ENCODE data around the gene TMEM259. TPM values are rescaled to one million over a fixed set of nuclear protein-coding genes. Genes with fewer than 3 reads are reported as not detected.

TMEM259 gene
- total and polyA plus RNA-seq, 2 of the 13 experiments (the other 11 are each of a cell fraction or from before 2014, with no cell fraction given): 64.7 to 164 TPM

- TF ChIP-seq ZNF281 (CRISPR knock-in tag; IDR thresholded peaks at IDR 0.05; ENCODE audit: borderline replicate concordance) (peak; percentile 27; the same call in 1 of the 2 replicates), MLX (CRISPR knock-in tag; IDR thresholded peaks at IDR 0.05) (no peak), GPN1 (CRISPR knock-in tag; IDR thresholded peaks at IDR 0.05; ENCODE audit: borderline replicate concordance) (no peak), SMAD1 (CRISPR knock-in tag; IDR thresholded peaks at IDR 0.05; ENCODE audit: borderline replicate concordance, low read depth) (peak; percentile 88; the same call in 1 of the 2 replicates), E2F2 (CRISPR knock-in tag; IDR thresholded peaks at IDR 0.05; ENCODE audit: borderline replicate concordance) (no peak), MEIS2 (CRISPR knock-in tag; IDR thresholded peaks at IDR 0.05) (peak; percentile 59; the same call in 1 of the 2 replicates), TBL1XR1 (IDR thresholded peaks at IDR 0.05; ENCODE audit: borderline replicate concordance, low read length, partially characterized antibody) (no peak), ZNF850 (CRISPR knock-in tag; conservative IDR thresholded peaks at IDR 0.05) (no peak), NFE2L1 (CRISPR knock-in tag; IDR thresholded peaks at IDR 0.05; ENCODE audit: borderline replicate concordance) (no peak), ZBTB4 (CRISPR knock-in tag; IDR thresholded peaks at IDR 0.05; ENCODE audit: borderline replicate concordance) (0 out of 2 replicates have a peak, but pooled peaks have one; percentile 26), SP1 (IDR thresholded peaks at IDR 0.05) (no peak), SP1 (CRISPR knock-in tag; IDR thresholded peaks at IDR 0.05) (peak; percentile 39; the same call in 1 of the 2 replicates), NKX3-1 (CRISPR knock-in tag; IDR thresholded peaks at IDR 0.05) (0 out of 2 replicates have a peak, but pooled peaks have one; percentile 51), IRF2 (CRISPR knock-in tag; IDR thresholded peaks at IDR 0.05) (0 out of 2 replicates have a peak, but pooled peaks have one; percentile 47), PTBP1 (IDR thresholded peaks at IDR 0.05; ENCODE audit: low read depth, low read length, poor library complexity, severe bottlenecking) (no peak), HDAC6 (IDR thresholded peaks at IDR 0.05; ENCODE audit: low read depth, low read length) (no peak), ZNF280D (CRISPR knock-in tag; IDR thresholded peaks at IDR 0.05) (peak; percentile 93)
These were observed 30.3 kb upstream of the TMEM259 start (continued) for GRCh38 chr19:1050989-1051788.

Data from HepG2 (cell line).